Stimulated activated CD8-positive, alpha-beta memory T cell treated with anti-CD3 and anti-CD28 coated beads, Interleukin-4, amount 100 ng/mL, for 1 hour (primary cell): ENCODE data around the gene TBATA.
"Not testable (repeated sequence)": the region's sequence is repeated elsewhere in the genome, so short reads cannot be mapped to it uniquely, and the experiment has no call there.

ENCODE experiments used
- DNase-seq, 2 donors: peaks; one replicate each; pipeline ENCODE4 v3.0.0-alpha.2; 2020; ENCODE audit warnings: low read depth in 2 of 2, low spot score in 1 of 2

TBATA gene

DNA sequence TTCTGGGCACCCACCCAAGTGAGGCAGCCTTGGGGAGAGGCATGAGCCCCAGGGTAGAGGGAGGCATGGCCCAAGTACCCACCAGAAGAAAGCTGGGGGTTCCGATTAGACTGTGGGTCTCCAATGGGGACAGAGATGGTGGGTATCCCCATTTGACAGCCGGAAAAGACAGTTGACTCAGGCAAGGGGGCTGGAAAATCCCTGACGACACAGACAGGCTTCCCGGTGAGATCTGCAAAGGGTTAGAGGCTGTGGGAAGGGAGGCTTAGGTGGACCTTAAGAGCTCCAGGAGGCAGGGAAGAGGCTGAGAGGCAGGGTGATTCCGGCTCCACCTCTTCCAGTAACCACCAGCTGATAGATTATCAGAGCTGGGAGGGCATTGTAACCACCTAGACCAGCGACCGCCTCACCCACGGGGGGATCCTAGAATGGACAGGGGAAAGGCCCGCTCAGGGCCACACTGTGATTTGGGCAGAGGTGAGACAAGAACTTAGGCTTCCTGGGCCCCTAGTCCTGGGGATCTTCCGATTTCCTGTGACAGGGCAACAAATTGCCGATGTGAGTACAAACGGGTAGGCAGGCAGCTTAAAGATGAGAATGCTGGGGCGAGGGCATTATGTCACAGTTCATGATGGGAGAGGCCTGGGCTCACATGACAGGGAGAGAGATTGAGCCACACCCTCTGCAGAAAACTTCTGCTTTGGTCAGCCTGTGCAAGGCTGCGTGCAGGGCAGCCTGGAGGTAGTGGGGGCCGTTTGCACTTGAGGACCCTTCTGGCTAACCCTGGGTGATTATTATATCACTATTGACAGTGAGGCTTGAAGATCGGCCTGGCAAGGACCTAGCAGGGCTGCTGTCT is 5.4 kb downstream of the TBATA start:
- no peak for DNase-seq

GRCh38 chr10:70779088-70779487 is 6.1 kb downstream of the TBATA start:
- no peak for DNase-seq

DNA sequence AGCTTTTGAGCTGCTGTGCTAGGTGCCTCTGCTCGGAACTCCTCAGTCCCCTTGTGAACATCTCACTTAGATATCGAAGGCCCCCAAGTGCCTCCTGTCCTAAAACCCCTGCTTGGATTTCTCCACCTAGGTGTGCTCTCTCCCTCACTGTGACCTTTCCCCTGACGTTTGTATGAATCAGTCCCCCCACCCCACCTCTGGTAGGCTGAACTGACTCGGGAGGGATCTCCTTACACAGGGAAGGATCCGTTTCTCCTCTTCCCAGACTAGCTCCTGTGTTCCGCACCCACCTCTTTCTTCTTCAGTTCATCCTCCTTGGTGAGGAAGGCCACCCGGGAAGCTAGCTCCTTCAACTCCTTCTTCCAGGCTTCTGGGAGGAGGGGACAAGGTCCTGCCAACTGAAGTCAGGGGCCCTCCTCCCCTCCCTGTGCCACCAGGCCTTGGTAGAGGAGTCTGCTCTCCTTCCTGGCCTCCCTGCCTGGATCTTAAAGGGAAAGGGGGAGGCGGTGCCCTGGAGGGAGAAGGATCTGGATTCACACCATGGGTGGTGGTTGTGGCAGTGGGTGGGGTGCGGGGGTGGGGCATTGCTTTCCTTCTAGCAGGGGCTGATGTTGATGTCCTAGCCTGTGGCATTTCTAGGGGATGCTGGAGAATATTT is 6.8 kb downstream of the TBATA start:
- no peak for DNase-seq

- DNase-seq = no peak
Observed at GRCh38 chr10:70777063-70777875, 7.9 kb downstream of the TBATA start.

DNA sequence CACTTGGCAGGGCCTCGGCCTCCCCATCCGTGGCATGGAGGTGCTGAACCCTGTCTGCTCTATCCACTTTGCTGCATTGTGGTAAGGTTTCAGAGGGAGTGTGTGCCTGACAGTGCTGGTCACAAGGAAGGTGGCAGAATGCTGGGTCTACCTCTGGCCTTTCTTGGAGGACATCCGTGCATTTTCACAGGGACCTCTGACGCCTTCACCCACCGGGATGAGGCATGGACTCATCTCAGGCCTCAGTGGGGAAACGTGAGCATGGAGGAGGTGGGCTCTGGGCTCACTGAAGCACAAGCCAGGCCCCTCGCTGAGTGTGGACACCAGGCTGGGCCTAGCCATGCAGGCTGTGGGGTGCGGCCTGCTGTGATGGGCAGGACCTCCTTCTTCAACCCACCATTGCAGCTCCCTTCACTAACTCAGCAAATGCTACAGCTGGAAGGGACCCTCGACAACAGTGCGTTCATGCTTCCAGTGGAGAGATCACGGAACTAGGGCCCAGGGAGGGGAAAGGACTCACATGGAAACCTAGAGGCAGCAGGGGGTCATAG is 8.6 kb downstream of the TBATA start:
- no peak for DNase-seq

DNA sequence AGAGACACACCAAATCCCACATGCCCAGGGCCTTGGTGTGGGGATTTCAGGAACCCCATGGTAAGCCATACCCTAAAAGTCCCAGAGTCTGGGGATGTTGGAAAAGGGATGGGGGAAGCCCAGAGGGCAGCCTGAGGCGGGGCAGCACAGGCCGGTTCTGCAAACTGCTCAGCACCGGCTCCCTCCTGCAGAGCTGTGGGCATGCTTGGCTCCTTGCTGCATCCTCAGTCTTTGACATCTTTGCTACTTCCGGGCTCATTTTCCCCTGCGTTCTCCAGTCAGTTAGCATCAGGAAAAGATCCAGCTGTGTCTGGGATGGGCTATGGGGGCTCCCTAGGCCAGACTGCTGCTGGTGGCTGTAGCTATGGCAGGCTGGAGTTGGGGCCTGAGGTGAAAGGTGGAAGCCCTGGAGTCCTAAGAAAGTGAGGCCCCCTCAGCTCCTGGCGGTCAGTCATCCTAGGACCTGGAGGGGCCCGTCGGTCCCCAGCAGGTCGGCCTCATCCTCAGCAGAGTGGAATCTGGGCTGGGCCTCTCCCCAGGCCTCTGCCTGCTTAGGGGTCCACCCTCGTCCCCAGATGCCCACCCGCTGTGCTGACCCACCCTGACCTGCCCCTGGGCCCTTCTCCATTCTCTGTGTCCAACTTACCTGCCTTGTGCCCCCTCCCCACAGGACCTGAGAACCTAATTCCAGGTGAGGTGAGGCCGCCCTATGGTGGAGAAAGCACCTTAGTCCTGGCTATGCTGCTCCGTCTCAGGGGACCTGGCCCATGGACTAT is 9.3 kb downstream of the TBATA start:
- no peak for DNase-seq

GRCh38 chr10:70774810-70775678 is 10.1 kb downstream of the TBATA start:
- no peak for DNase-seq

DNA sequence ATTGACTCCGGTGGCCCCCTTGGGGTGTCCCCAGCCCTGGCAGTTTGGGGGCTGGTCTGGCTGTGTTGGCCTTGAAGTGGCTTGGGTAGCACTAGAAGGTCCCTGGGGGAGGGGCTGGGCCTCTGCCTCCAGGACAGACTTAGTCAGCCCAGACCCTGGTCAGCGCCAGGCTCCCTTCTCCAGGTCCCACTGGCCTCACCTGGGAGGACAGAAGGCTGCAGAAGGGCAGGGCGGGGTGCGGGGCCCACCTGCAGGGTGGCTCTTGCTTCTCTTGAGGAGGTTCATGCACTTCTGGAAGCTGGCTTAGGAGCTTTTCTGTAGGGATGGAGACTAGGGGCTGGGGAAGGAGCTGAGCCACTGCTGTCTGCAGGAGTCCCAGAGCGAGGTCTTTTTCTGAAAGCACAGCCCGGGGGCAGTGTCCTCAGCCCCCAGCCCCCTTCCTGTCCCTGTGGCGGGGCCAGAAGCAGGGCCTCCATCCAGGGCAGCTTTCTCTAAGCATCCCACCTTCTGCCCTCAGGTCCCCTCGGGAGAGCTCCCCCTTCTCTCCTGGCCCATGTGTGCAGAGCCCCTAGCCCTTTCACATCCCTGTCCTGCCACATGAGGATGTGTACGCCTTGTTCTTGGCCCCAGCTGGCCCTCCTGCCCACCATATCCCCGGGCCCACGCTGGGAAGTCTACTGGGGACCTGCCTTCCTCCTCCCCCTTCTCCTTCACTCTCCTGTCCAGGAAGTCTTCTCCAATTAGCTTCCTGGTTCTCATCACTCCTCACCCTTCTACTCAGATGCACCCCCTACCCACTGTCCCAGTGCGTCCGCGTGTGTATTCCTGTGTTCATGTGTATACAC is 11.0 kb downstream of the TBATA start:
- no peak for DNase-seq

DNA sequence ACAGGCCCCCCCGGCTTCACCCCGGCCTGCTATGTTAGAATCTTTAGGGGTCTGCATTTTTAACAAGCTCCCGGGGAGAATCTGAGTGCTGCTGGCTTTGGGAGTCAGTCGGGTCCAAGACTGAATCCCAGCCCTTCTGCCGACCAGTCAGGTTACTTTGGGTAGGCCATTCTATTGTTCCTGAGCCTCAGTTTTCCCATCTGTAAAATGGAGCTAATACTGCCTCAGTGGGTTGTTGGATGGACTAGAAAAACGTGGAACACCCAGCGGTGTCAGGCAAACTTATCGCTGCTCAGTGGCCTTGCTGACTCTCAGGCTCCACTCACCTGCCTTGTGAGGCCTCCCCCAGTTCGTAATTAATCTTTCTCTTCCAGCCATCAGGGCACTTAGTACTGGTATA is 11.7 kb downstream of the TBATA start:
- DNase-seq = no peak

- DNase-seq = no peak
Observed at GRCh38 chr10:70772627-70773026, 12.6 kb downstream of the TBATA start.

- no peak for DNase-seq
Observed at GRCh38 chr10:70771311-70772194, 13.6 kb downstream of the TBATA start.

DNA sequence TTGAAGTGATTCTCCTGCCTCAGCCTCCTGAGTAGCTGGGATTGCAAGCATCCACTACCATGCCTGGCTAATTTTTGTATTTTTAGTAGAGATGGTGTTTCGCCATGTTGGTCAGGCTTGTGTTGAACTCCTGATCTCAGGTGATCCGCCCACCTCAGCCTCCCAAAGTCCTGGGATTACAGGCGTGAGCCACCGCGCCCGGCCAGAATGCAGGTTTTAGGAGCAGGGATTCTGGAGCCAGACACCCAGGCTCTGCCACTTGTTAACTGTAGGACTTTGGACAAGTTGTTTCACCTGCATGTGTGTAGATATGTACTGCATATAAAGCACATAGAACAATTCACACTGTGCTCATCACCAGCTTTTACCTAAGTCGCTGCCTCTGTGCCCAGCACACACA is 14.7 kb downstream of the TBATA start:
- DNase-seq = not testable (repeated sequence)

DNA sequence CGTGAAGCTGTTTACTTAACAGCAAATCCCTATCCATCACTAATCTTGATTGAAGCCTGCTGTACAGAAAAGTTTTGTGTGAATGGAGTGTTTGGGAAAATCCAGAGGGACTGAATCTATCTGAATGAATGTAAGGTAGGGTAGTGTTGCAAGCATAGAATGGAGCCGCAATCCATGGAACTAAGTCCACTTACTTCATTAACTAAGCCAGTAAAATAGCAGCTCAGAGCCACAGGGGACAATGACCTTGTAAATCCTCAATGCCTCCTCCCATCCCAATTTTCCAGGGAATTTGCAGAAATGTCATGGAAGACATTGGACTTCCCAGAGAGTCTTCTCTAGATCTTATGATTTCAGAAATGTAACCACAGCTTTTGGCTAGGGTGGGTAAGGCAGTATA is 15.2 kb downstream of the TBATA start:
- no peak for DNase-seq

DNA sequence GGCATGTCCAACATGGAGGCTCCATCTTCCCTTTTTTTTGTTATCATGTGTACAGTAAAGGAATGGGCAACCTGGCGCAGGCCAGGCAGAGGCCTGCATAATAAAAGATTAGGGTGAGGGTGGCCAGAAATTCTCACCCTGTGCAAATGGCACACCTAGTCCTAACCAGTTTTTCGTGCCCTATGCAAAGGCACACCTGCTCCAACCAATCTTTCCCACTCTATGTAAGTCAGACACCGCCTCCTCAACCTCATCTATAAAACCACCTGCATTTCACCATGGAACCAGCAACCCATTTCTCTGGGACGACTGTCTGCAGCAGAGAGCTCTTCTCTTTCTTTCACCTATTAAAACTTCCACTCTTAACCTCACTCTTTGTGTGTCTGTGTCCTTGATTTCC is 16.1 kb downstream of the TBATA start:
- DNase-seq = no peak

GRCh38 chr10:70768026-70768685 is 17.0 kb downstream of the TBATA start:
- not testable (repeated sequence) for DNase-seq

GRCh38 chr10:70765794-70766594 is 19.2 kb downstream of the TBATA start:
- DNase-seq = no peak

DNA sequence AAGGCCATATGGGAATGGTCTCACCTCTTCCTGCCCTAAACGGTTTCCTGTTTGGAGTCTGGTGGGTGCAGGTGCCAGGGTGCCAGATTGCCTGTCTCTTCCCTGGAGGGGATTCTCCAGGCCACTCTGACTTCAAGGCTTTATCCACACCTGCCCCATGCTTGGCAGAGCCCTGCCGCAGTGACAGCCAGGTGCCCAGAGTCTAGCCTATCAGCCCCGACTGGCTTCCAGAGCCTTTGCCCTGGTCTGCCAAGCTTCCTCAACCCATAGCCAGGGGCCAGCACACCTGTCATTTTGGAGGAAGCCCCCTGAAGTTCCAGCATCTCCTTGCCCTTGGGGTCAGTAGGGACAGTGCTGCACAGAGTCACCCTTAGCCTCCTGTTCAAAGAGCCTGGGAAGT is 21.6 kb downstream of the TBATA start:
- no peak for DNase-seq
